Lower lobe of right lung (tissue), 2 donors: Measurements from ENCODE around the gene KIF16B. TPM values are rescaled to one million over a fixed set of nuclear protein-coding genes. Genes with fewer than 3 reads are reported as not detected.

Experiments
- ATAC-seq, 2 donors: fragments of 200-7000 bp; cut with Tn5 transposase; one replicate each; pipeline ENCODE4 v1.9.1; 2020 to 2022; ENCODE audit warnings: mild to moderate bottlenecking in 2 of 2, moderate library complexity in 2 of 2
- DNase-seq: peaks from one replicate; pipeline ENCODE4 v3.0.0-alpha.2; 2020
- H3K27ac ChIP-seq: fragments of 200-600 bp; one replicate; pipeline ENCODE4 v1.8.0; 2022
- H3K27me3 ChIP-seq: fragments of 200-600 bp; one replicate; pipeline ENCODE4 v1.8.0; 2022; ENCODE audit warnings: low read depth
- H3K36me3 ChIP-seq: fragments of 200-600 bp; one replicate; pipeline ENCODE4 v1.8.0; 2022; ENCODE audit warnings: mild to moderate bottlenecking
- H3K4me1 ChIP-seq: fragments of 200-600 bp; one replicate; pipeline ENCODE4 v1.8.0; 2022
- H3K4me3 ChIP-seq: fragments of 200-600 bp; one replicate; pipeline ENCODE4 v1.8.0; 2022; ENCODE audit warnings: mild to moderate bottlenecking
- H3K9me3 ChIP-seq: fragments of 200-600 bp; one replicate; pipeline ENCODE4 v1.8.0; 2022
- CTCF ChIP-seq: fragments of 200-600 bp; IDR thresholded peaks from one replicate; pipeline ENCODE4 v1.8.0; 2022; ENCODE audit warnings: antibody characterized with exemption, mild to moderate bottlenecking
- intact Hi-C: fragments of 100-400 bp; cut with DNase I; formaldehyde crosslinking; loops from one replicate; pipeline ENCODE4 v1.11.0; 2022
- total RNA-seq: library from RNA; stranded (reverse); fragmentation: NEBNext Ultra II Directional; extraction: Animal tissue kit (Norgen Biotek cat#: 25700); gene quantifications from one replicate; pipeline ENCODE4 v1.2.1, GENCODE V29; 2021
- donor health status: DM: no; HTN: yes; CAD: no; lungs with severe emphysema.

Gene KIF16B
- total RNA-seq, 1 donor from 2014 or later = 25.1 TPM

GRCh38 chr20:16313917-16314316, 259.3 kb downstream of the KIF16B start:
- TF ChIP-seq CTCF = no peak
- H3K4me1 ChIP-seq = no peaks in the 10 kb centered on the region
- H3K9me3 ChIP-seq = no peaks in the 10 kb centered on the region
- DNase-seq (no peak), ATAC-seq (no peak)
- H3K36me3 ChIP-seq = peaks cover 5% of the 10 kb centered on the region
- no peak overlapping the region for H3K27ac ChIP-seq
- no peak overlapping the region for H3K4me3 ChIP-seq
- H3K27me3 ChIP-seq = no peaks in the 10 kb centered on the region
- intact Hi-C loops = no loop called here

- no peak for TF ChIP-seq CTCF
- Histone ChIP-seq H3K4me3 (no peak overlapping the region), H3K9me3 (no peaks in the 10 kb centered on the region), H3K27ac (no peak overlapping the region), H3K27me3 (no peaks in the 10 kb centered on the region), H3K4me1 (no peaks in the 10 kb centered on the region), H3K36me3 (peaks cover 5% of the 10 kb centered on the region)
- ATAC-seq = no peak
- DNase-seq = no peak
- intact Hi-C loops = no loop called here
Measured at GRCh38 chr20:16312998-16313397, 260.2 kb downstream of the KIF16B start.

- intact Hi-C loops = no loop called here
- ATAC-seq = no peak
Measured at GRCh38 chr20:16311756-16312155, 261.5 kb downstream of the KIF16B start.

DNA sequence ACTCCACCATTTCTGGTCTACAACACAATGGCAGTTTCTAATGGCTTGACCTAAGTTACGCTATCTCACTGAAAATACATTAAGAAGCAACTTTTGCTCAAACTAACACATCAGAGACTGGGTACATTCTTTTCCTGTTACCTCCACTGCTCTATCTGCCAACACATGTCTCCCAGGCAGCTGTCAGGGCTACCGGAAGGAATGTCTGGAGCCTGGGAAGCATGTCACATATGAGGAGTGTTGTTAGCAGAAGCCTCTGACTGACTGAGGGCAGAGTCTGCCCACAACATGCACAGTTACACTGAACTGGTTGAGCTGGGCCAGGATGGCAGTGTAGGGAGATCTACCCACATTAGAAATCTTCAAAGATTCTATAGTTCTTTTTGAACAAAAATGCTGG, 264.5 kb downstream of the KIF16B start:
- DNase-seq (no peak), ATAC-seq (no peak)

More at GRCh38 chr20:16311756-16312155, 261.5 kb downstream of the KIF16B start:
- no peaks in the 10 kb centered on the region for H3K9me3 ChIP-seq
- no peaks in the 10 kb centered on the region for H3K27me3 ChIP-seq
- no peaks in the 10 kb centered on the region for H3K4me1 ChIP-seq
- H3K36me3 ChIP-seq = peaks cover 5% of the 10 kb centered on the region
- no peak for DNase-seq
- no peak overlapping the region for H3K4me3 ChIP-seq
- no peak overlapping the region for H3K27ac ChIP-seq
- no peak for TF ChIP-seq CTCF

GRCh38 chr20:16302818-16303217, 270.4 kb downstream of the KIF16B start:
- H3K4me3 ChIP-seq = no peak overlapping the region
- intact Hi-C loops = no loop called here
- no peaks in the 10 kb centered on the region for H3K4me1 ChIP-seq
- DNase-seq = no peak
- no peak for ATAC-seq
- TF ChIP-seq CTCF = no peak
- no peaks in the 10 kb centered on the region for H3K36me3 ChIP-seq
- no peaks in the 10 kb centered on the region for H3K27me3 ChIP-seq
- no peak overlapping the region for H3K27ac ChIP-seq
- peaks cover 27% of the 10 kb centered on the region for H3K9me3 ChIP-seq

More for the DNA sequence above, 264.5 kb downstream of the KIF16B start:
- peaks cover 4% of the 10 kb centered on the region for H3K9me3 ChIP-seq
- no peak for TF ChIP-seq CTCF
- H3K4me3 ChIP-seq = no peak overlapping the region
- H3K27ac ChIP-seq = no peak overlapping the region
- peaks cover 5% of the 10 kb centered on the region for H3K36me3 ChIP-seq
- no peaks in the 10 kb centered on the region for H3K4me1 ChIP-seq
- intact Hi-C loops = no loop called here
- no peaks in the 10 kb centered on the region for H3K27me3 ChIP-seq

- DNase-seq = no peak
- Histone ChIP-seq H3K36me3 (no peaks in the 10 kb centered on the region), H3K9me3 (peaks cover 27% of the 10 kb centered on the region), H3K27me3 (no peaks in the 10 kb centered on the region), H3K4me1 (no peaks in the 10 kb centered on the region), H3K27ac (no peak overlapping the region), H3K4me3 (no peak overlapping the region)
- TF ChIP-seq CTCF = no peak
- no peak for ATAC-seq
- intact Hi-C loops = no loop called here
Measured at GRCh38 chr20:16301986-16302385, 271.3 kb downstream of the KIF16B start.
